ENCODE results near the gene RAB5B. TPM values are rescaled to one million over a fixed set of nuclear protein-coding genes. Genes with fewer than 3 reads are reported as not detected.

Gene RAB5B, protein sequence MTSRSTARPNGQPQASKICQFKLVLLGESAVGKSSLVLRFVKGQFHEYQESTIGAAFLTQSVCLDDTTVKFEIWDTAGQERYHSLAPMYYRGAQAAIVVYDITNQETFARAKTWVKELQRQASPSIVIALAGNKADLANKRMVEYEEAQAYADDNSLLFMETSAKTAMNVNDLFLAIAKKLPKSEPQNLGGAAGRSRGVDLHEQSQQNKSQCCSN
- 56.2 TPM for polyA plus RNA-seq (2012; ENCODE audit: low read depth, missing spikeins)

DNA sequence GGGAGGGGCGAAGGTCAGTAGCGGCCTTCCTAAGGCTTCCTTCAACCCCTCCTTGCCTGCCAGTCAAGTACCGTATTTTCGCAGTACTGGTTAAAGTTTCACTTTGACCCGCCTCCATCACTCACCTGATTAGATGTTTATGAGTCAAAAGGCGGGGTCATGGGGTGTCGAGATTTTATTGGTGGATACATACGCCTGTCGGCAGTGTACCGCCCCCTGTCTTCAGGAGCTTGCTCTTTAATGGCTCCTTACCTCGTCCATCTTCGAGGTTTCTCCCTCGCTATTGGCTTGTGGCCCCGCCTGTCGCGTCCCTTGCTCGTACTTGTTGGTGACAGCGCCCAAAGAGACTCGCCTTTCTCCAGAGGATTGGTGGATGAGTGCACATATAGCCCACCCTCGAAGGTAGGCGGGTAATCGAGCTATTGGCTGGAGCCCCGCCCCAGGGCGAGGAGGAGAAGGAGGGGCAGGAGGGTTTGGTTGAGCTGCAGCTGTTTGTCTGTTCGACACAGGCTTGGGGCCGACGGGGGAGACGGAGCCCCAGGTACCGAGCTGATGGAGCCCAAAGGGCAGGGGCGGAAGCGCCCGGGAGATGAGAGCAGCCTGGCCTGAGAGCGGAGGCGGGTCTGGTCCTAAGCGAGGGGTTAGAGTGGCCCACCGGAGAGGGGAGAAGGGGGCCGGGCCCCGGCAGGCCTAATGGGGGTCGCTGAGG is at the start of gene RAB5B:
Gene RAB5B, plus strand, starts transcription at position 480 of the 709 bp plus-strand sequence. CDS start 12,883 bp downstream, outside the sequence.
- TF ChIP-seq POLR2A (IDR thresholded peaks at IDR 0.05; ENCODE audit: low read depth, low read length), result peak; percentile 88
- peak; percentile 84 for TF ChIP-seq TAF1 (IDR thresholded peaks at IDR 0.05; ENCODE audit: low read depth, low read length)
- TF ChIP-seq SPI1 (IDR thresholded peaks at IDR 0.05; ENCODE audit: low read depth, low read length), result no peak
- TF ChIP-seq PAX5 (IDR thresholded peaks at IDR 0.05; ENCODE audit: insufficient read depth, low read length, severe bottlenecking), result no peak
- TF ChIP-seq POU2F2 (IDR thresholded peaks at IDR 0.05; ENCODE audit: low read depth, low read length), result peak; percentile 43
- TF ChIP-seq POLR2AphosphoS5 (IDR thresholded peaks at IDR 0.05; ENCODE audit: low read depth, low read length), result peak; percentile 90
- FAIRE-seq (peak; percentile 99), DNase-seq (ENCODE audit: insufficient read length, low spot score) (peak; percentile 92)

DNA sequence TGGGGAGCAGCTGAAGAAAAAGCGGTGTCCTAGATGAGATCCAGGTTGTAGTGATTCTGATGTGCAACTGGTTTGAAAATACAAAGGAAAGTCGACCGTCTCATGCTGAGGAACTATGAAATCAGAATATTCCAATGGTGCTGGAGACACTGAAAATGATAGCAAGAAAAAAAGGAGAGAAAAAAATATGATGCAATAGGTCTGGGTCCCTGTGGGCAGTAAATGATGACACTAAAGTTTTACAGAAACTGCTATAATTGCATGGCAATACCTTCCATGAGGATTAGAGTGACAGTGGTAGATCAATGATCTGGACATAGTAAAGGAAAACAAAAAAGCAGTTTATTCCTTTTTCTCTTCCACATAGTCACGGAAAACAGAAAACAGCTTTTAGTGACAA is 48.5 kb upstream of the RAB5B start:
- no peak for DNase-seq (ENCODE audit: insufficient read length, low spot score)
- TF ChIP-seq POLR2AphosphoS5 (IDR thresholded peaks at IDR 0.05; ENCODE audit: low read depth, low read length), result no peak
- TF ChIP-seq POLR2A (IDR thresholded peaks at IDR 0.05; ENCODE audit: low read depth, low read length), result no peak
- FAIRE-seq, result no peak

DNA sequence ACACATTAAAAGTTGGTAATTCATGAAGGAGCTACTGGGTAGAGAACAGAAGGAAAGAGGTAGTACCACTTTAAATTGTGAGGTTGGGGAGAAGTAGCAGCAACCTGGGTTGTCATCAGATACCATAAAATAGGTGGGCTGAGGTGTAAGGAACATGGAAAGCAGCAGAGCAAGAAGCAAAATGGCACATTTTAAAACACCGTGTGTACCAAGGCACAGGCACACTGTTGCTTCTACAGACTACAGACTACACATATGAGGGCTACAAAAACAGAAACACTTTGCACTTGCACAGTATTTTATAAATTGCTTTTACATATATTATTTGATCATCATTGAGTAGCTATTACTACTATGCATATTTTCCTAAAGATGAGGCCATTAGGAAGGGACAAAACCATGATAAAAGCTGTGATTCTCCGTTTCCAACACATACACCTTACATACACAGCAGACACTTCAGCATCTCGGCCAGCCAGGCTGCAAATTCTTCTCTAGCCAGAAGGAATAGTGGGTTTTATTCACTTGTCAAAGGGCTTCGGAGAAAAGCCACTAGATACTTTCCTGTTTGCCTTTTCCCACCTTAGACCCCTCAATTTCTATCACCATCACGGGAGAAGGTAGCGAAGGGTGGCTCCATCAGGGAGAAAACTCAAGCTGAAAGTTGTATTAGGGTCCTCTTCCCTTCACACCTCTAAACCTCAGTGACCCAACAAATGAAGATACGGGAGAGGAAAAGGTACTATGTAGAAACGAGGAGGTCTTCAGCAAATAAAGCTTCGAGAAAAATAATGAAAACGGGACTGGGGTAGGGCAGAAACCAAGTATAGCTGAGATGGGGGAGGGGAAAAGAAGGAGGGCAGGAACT is 47.8 kb upstream of the RAB5B start:
- TF ChIP-seq SPI1 (IDR thresholded peaks at IDR 0.05; ENCODE audit: low read depth, low read length), result no peak
- TF ChIP-seq POLR2AphosphoS5 (IDR thresholded peaks at IDR 0.05; ENCODE audit: low read depth, low read length), result no peak
- TF ChIP-seq POLR2A (IDR thresholded peaks at IDR 0.05; ENCODE audit: low read depth, low read length), result no peak
- no peak for TF ChIP-seq POU2F2 (IDR thresholded peaks at IDR 0.05; ENCODE audit: low read depth, low read length)
- no peak for TF ChIP-seq PAX5 (IDR thresholded peaks at IDR 0.05; ENCODE audit: insufficient read depth, low read length, severe bottlenecking)
- no peak for TF ChIP-seq TAF1 (IDR thresholded peaks at IDR 0.05; ENCODE audit: low read depth, low read length)
- DNase-seq (ENCODE audit: insufficient read length, low spot score) (no peak), FAIRE-seq (no peak)

- FAIRE-seq (peak; percentile 92), DNase-seq (ENCODE audit: insufficient read length, low spot score) (peak; percentile 72)
- peak; percentile 60; the same call in 1 of the 2 replicates for TF ChIP-seq POLR2AphosphoS5 (IDR thresholded peaks at IDR 0.05; ENCODE audit: low read depth, low read length)
- TF ChIP-seq POLR2A (IDR thresholded peaks at IDR 0.05; ENCODE audit: low read depth, low read length), result peak; percentile 65; the same call in 1 of the 2 replicates
- no peak for TF ChIP-seq POU2F2 (IDR thresholded peaks at IDR 0.05; ENCODE audit: low read depth, low read length)
- TF ChIP-seq TAF1 (IDR thresholded peaks at IDR 0.05; ENCODE audit: low read depth, low read length), result peak; percentile 82
These were observed 46.9 kb upstream of the RAB5B start for GRCh38 chr12:55926738-55927587.

DNA sequence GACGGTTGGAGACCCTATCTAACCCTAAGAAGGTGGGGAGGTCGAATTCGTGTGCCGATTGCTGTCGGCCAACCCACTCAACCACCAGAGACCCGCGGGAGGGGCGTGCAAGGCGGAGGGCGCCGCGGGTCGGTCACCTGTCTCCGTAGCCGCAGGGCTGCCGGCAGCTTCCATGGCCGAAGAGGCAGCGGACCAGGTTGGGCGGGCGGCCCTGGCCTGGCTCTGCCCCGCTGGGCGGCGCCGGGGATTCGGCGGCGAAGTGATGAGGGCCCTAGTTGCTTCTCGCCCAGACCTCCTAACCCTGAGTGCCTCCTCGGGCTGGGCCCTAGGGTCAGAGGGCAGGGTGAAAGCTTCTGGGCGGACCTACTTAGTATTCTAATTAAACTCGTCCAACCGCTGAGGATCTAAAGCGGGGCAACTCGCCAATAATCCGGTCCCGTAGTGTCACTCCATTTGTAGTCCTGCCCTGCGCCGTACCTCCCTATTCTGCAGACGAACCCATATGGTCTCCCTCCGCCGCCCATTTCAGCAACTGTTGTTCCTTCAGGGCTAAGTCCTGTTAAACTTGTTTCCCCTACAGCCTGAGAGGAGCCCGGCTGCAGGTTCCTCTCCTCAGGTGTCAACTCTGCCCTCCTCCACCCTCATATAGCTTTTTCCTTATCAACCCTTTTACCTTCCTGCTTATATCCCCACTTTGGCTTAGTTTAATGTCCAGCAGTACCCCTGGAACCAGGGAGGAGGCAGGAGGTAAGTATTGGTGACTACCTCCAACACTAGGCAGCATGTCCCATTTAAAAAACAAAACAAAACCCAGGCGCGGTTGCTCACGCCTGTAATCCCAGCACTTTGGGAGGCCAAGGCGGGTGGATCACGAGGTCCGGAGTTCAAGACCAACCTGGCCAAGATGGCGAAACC is 46.0 kb upstream of the RAB5B start, which contains the start of gene PYM1:
Gene PYM1, minus strand, starts transcription at position 307 of the 915 bp plus-strand sequence. Its CDS starts 133 bp downstream, at position 174.
- peak; percentile 60 for FAIRE-seq

GRCh38 chr12:55929306-55929791 is 44.5 kb upstream of the RAB5B start:
- peak; percentile 54 for FAIRE-seq
- TF ChIP-seq POLR2AphosphoS5 (IDR thresholded peaks at IDR 0.05; ENCODE audit: low read depth, low read length) (peak; percentile 67; the same call in 1 of the 2 replicates), TAF1 (IDR thresholded peaks at IDR 0.05; ENCODE audit: low read depth, low read length) (peak; percentile 82), PAX5 (IDR thresholded peaks at IDR 0.05; ENCODE audit: insufficient read depth, low read length, severe bottlenecking) (peak; percentile 5), SPI1 (IDR thresholded peaks at IDR 0.05; ENCODE audit: low read depth, low read length) (peak; percentile 96), POU2F2 (IDR thresholded peaks at IDR 0.05; ENCODE audit: low read depth, low read length) (peak; percentile 60; the same call in 1 of the 2 replicates), POLR2A (IDR thresholded peaks at IDR 0.05; ENCODE audit: low read depth, low read length) (peak; percentile 76; the same call in 1 of the 2 replicates)
- peak; percentile 76 for DNase-seq (ENCODE audit: insufficient read length, low spot score)

More for the DNA sequence above, 46.0 kb upstream of the RAB5B start, which contains the start of gene PYM1:
- no peak for DNase-seq (ENCODE audit: insufficient read length, low spot score)
- TF ChIP-seq PAX5 (IDR thresholded peaks at IDR 0.05; ENCODE audit: insufficient read depth, low read length, severe bottlenecking) (peak; percentile 3), POLR2AphosphoS5 (IDR thresholded peaks at IDR 0.05; ENCODE audit: low read depth, low read length) (peak; percentile 74), TAF1 (IDR thresholded peaks at IDR 0.05; ENCODE audit: low read depth, low read length) (peak; percentile 75), POLR2A (IDR thresholded peaks at IDR 0.05; ENCODE audit: low read depth, low read length) (peak; percentile 62; the same call in 1 of the 2 replicates), POU2F2 (IDR thresholded peaks at IDR 0.05; ENCODE audit: low read depth, low read length) (peak; percentile 47; the same call in 1 of the 2 replicates), SPI1 (IDR thresholded peaks at IDR 0.05; ENCODE audit: low read depth, low read length) (no peak)

GRCh38 chr12:55930771-55931316 is 43.0 kb upstream of the RAB5B start, which contains the start of gene DGKA:
Gene DGKA (plus strand): TSS chr12:55931162. CDS start chr12:55936504, 5,342 bp downstream.
- DNase-seq (ENCODE audit: insufficient read length, low spot score) (no peak), FAIRE-seq (no peak)
- peak; percentile 55; the same call in 1 of the 2 replicates for TF ChIP-seq POU2F2 (IDR thresholded peaks at IDR 0.05; ENCODE audit: low read depth, low read length)
- no peak for TF ChIP-seq TAF1 (IDR thresholded peaks at IDR 0.05; ENCODE audit: low read depth, low read length)

All from GM12891 (cell line).